ENCODE results near the gene LIX1L. TPM values are rescaled to one million over a fixed set of nuclear protein-coding genes. Genes with fewer than 3 reads are reported as not detected.

Gene LIX1L
- total RNA-seq, 2 experiments from 2014 or later: 38.1 to 39.3 TPM

GRCh38 chr1:145927916-145928643 lies 29.7 kb downstream of the LIX1L start:
- ChIA-PET CTCF (interaction anchor here (0.9 to 2.2 kb wide), 9 partner anchors 8 to 105 kb away, joined by 3 to 10 read pairs (median 6); partner anchors contain the start of genes LIX1L, NUDT17 and POLR3GL), POLR2A (interaction anchor here (0.8 to 2.9 kb wide), 11 partner anchors 10 to 124 kb away, joined by 3 to 34 read pairs (median 6); partner anchors contain the start of genes ANKRD34A, LIX1L, PEX11B and PIAS3)

- POLR2A ChIA-PET: interaction anchor here (0.8 to 2.9 kb wide), 14 partner anchors 9 to 124 kb away, joined by 3 to 34 read pairs (median 6); partner anchors contain the start of genes ANKRD34A, LIX1L, NUDT17 and PEX11B
- CTCF ChIA-PET: interaction anchor here (0.9 to 2.2 kb wide), 10 partner anchors 8 to 105 kb away, joined by 3 to 10 read pairs (median 6); partner anchors contain the start of genes LIX1L, NUDT17 and POLR3GL
Measured at GRCh38 chr1:145927063-145927886, 30.5 kb downstream of the LIX1L start, which contains the start of gene RBM8A. Gene RBM8A, minus strand, starts transcription at chr1:145927484. Its CDS starts 58 bp downstream, at chr1:145927426.

GRCh38 chr1:145926686-145927062 lies 31.1 kb downstream of the LIX1L start:
- ChIA-PET POLR2A (interaction anchor here (0.8 to 2.9 kb wide), 10 partner anchors 9 to 592 kb away, joined by 3 to 34 read pairs (median 7); partner anchors contain the start of genes ANKRD34A, LIX1L, NUDT17 and PEX11B), CTCF (interaction anchor here (1.0 to 2.2 kb wide), 7 partner anchors 16 to 106 kb away, joined by 3 to 10 read pairs (median 6); partner anchors contain the start of genes LIX1L and NUDT17)

GRCh38 chr1:145922266-145922665 lies 35.6 kb downstream of the LIX1L start:
- POLR2A ChIA-PET: no interaction called here
- CTCF ChIA-PET: interaction anchor here (1.3 kb wide), 1 partner anchor 8 kb away, joined by 3 read pairs; no protein-coding TSS in a partner anchor

- ChIA-PET CTCF (interaction anchor here (0.7 kb wide), 1 partner anchor 48 kb away, joined by 3 read pairs; no protein-coding TSS in a partner anchor), POLR2A (interaction anchor here (0.6 kb wide), 1 partner anchor 151 kb away, joined by 3 read pairs; no protein-coding TSS in a partner anchor)
Measured at GRCh38 chr1:145920297-145920696, 37.5 kb downstream of the LIX1L start.

GRCh38 chr1:145918992-145919939 lies 38.6 kb downstream of the LIX1L start:
- ChIA-PET CTCF (interaction anchor here (0.6 to 2.0 kb wide), 5 partner anchors 12 to 96 kb away, joined by 3 to 12 read pairs (median 4); partner anchors contain the start of gene NUDT17), POLR2A (interaction anchor here (0.9 to 3.8 kb wide), 6 partner anchors 8 to 74 kb away, joined by 3 to 26 read pairs (median 5); partner anchors contain the start of genes ANKRD34A, LIX1L, NUDT17 and PIAS3)

GRCh38 chr1:145918144-145918991 lies 39.4 kb downstream of the LIX1L start, which contains the start of gene PEX11B:
Gene PEX11B, minus strand, starts transcription at chr1:145918717. Its CDS starts 29 bp downstream, at chr1:145918688.
- POLR2A ChIA-PET: interaction anchor here (0.9 to 3.8 kb wide), 8 partner anchors 9 to 120 kb away, joined by 3 to 26 read pairs (median 5); partner anchors contain the start of genes ANKRD34A, LIX1L, NUDT17 and PIAS3
- CTCF ChIA-PET: interaction anchor here (1.0 to 2.0 kb wide), 3 partner anchors 47 to 73 kb away, joined by 4 to 12 read pairs (median 4); partner anchors contain the start of gene NUDT17

- ChIA-PET CTCF (interaction anchor here (1.0 to 2.0 kb wide), 2 partner anchors 61 to 72 kb away, joined by 4 to 12 read pairs; partner anchors contain the start of gene NUDT17), POLR2A (interaction anchor here (0.9 to 3.8 kb wide), 3 partner anchors 10 to 120 kb away, joined by 3 to 26 read pairs (median 7); partner anchors contain the start of gene RBM8A)
Measured at GRCh38 chr1:145917595-145917994, 40.2 kb downstream of the LIX1L start.

- ChIA-PET CTCF (interaction anchor here (1.1 kb wide), 2 partner anchors 21 to 71 kb away, joined by 3 read pairs; partner anchors contain the start of gene NUDT17), POLR2A (interaction anchor here (1.0 to 3.8 kb wide), 2 partner anchors 11 to 41 kb away, joined by 3 to 26 read pairs; partner anchors contain the start of genes LIX1L and RBM8A)
Measured at GRCh38 chr1:145916745-145917144, 41.1 kb downstream of the LIX1L start.

GRCh38 chr1:145912128-145912641 lies 45.6 kb downstream of the LIX1L start:
- POLR2A ChIA-PET: interaction anchor here (0.6 kb wide), 1 partner anchor 103 kb away, joined by 5 read pairs; no protein-coding TSS in a partner anchor
- CTCF ChIA-PET: interaction anchor here (5.0 kb wide), 1 partner anchor 66 kb away, joined by 26 read pairs; the partner anchor contains the start of gene NUDT17

GRCh38 chr1:145908653-145909052 lies 49.2 kb downstream of the LIX1L start:
- ChIA-PET POLR2A (no interaction called here), CTCF (interaction anchor here (3.7 to 5.0 kb wide), 2 partner anchors 17 to 63 kb away, joined by 13 to 26 read pairs; partner anchors contain the start of gene NUDT17)

- CTCF ChIA-PET: interaction anchor here (0.7 to 5.0 kb wide), 4 partner anchors 12 to 71 kb away, joined by 4 to 26 read pairs (median 8); partner anchors contain the start of gene NUDT17
- POLR2A ChIA-PET: no interaction called here
Measured at GRCh38 chr1:145906954-145907753, 50.7 kb downstream of the LIX1L start.

GRCh38 chr1:145901312-145902021 lies 56.4 kb downstream of the LIX1L start:
- CTCF ChIA-PET: interaction anchor here (1.0 to 1.3 kb wide), 2 partner anchors 10 to 12 kb away, joined by 3 to 4 read pairs; no protein-coding TSS in a partner anchor
- POLR2A ChIA-PET: no interaction called here

GRCh38 chr1:145898756-145899155 lies 59.1 kb downstream of the LIX1L start:
- POLR2A ChIA-PET: no interaction called here
- CTCF ChIA-PET: no interaction called here
